Measurements from ENCODE around the gene SART3.

SART3 gene

DNA sequence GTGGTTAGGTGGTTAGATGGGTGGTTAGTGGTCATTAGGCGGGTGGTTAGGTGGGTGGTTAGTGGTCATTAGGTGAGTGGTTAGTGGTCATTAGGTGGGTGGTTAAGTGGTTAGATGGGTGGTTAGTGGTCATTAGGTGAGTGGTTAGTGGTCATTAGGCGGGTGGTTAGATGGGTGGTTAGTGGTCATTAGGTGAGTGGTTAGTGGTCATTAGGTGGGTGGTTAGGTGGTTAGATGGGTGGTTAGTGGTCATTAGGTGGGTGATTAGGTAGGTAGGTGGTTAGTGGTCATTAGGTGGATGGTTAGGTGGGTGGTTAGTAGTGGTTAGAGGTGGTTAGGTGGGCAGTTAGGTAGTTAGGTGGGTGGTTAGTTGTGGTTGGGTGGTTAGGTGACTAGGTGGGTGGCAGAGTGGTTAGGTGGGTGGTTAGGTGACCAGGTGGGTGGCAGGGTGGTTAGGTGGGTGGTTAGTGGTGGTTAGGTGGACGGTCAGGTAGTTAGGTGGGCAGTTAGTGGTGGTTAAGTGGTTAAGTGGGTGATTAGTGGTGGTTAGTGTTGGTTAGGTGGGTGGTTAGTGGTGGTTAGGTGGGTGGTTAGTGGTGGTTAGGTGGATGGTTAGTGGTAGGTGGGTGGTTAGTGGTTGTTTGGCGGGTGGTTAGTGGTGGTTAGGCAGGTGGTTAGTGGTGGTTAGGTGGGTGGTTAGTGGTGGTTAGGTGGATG lies 44.9 kb upstream of the SART3 start:
- TF ChIP-seq, protein P1, sequence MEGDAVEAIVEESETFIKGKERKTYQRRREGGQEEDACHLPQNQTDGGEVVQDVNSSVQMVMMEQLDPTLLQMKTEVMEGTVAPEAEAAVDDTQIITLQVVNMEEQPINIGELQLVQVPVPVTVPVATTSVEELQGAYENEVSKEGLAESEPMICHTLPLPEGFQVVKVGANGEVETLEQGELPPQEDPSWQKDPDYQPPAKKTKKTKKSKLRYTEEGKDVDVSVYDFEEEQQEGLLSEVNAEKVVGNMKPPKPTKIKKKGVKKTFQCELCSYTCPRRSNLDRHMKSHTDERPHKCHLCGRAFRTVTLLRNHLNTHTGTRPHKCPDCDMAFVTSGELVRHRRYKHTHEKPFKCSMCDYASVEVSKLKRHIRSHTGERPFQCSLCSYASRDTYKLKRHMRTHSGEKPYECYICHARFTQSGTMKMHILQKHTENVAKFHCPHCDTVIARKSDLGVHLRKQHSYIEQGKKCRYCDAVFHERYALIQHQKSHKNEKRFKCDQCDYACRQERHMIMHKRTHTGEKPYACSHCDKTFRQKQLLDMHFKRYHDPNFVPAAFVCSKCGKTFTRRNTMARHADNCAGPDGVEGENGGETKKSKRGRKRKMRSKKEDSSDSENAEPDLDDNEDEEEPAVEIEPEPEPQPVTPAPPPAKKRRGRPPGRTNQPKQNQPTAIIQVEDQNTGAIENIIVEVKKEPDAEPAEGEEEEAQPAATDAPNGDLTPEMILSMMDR (IDR thresholded peaks at IDR 0.05; ENCODE audit: low read depth, low read length): no peak
- DNase-seq (ENCODE audit: extremely low read depth, low read depth): no peak

DNA sequence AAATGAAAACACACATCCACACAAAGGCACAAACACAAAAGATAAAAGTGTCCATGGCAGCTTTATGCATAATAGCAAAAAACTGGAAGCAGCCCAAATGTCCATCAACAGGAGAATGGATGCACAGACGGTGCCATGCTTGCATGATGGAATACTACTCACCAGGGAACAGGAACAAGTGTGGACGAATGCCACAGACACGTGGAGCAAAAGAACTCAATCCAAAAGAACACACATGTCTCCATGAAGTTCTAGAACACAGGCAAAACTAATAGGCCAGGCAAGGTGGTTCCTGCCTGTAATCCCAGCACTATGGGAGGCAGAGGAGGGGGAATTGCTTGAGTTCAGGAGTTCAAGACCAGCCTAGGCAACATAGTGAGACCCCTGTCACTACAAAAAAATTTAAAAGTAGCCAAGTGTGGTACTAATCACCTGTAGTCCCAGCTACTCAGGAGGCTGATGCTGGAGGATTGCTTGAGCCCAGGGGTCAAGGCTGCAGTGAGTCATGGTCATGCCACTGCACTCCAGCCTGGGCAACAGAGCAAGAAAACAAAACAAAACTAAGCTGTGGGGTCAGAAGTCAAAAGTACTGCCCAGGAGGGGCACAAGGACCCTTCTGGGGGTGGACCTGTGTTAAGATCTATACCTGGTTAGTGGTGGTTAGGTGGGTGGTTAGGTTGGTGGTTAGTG lies 44.2 kb upstream of the SART3 start:
- TF ChIP-seq, protein P1 (IDR thresholded peaks at IDR 0.05; ENCODE audit: low read depth, low read length): no peak
- no peak for DNase-seq (ENCODE audit: extremely low read depth, low read depth)

DNA sequence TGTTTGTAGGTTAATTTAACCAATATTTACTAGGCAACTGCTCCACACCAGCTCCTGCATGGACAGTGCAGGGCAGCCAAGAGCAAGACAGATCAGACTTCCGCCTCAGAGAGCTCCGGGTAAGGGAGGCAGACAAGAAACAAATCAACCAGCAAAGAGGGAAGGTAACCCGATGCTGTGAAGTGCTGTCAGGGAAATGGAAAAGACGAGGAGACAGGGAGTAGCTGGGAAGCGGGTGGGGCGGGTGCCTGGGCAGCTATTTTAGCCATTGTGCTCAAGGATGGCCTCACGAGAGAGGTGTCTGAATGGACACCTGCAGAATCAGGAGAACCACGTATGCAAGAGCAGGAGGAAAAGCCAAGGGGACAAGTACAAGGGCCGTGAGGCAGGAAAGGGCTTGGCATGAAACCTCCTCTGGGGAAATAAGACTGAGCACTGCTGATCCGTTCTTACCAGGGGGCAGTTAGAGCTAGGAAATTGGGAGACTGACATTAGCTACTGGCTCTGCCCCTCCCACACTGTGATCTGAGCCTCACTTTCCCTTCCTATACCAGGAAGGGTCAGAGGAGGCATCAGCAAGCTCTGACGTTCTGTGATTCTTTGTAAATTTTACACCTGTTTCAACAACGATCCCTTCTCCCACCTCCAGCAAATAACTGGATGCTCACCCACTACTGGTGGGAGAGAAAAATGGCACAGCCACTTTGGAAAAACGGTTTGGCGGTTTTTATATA lies 43.4 kb upstream of the SART3 start:
- no peak for DNase-seq (ENCODE audit: extremely low read depth, low read depth)
- TF ChIP-seq, protein P1 (IDR thresholded peaks at IDR 0.05; ENCODE audit: low read depth, low read length): no peak

DNA sequence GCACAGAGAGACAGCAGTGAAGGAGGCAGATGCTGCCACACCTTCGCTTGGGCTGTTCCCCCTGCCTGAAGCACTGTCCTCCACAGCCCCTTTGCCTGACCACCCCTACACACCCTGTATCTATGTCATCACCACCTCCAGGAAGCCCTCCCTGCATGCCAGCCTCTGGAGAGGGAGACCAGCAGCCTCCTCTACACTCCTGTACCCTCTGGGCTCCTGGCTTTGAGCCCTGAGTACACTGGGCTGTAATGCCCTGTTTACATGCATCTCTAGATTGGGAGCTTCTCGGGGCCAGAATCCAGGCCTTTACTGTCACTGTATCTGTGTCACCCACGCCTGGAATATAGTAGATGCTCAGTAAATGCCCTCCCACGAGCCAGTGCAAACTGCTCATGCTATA lies 42.8 kb upstream of the SART3 start:
- TF ChIP-seq, protein P1 (IDR thresholded peaks at IDR 0.05; ENCODE audit: low read depth, low read length): no peak
- no peak for DNase-seq (ENCODE audit: extremely low read depth, low read depth)

DNA sequence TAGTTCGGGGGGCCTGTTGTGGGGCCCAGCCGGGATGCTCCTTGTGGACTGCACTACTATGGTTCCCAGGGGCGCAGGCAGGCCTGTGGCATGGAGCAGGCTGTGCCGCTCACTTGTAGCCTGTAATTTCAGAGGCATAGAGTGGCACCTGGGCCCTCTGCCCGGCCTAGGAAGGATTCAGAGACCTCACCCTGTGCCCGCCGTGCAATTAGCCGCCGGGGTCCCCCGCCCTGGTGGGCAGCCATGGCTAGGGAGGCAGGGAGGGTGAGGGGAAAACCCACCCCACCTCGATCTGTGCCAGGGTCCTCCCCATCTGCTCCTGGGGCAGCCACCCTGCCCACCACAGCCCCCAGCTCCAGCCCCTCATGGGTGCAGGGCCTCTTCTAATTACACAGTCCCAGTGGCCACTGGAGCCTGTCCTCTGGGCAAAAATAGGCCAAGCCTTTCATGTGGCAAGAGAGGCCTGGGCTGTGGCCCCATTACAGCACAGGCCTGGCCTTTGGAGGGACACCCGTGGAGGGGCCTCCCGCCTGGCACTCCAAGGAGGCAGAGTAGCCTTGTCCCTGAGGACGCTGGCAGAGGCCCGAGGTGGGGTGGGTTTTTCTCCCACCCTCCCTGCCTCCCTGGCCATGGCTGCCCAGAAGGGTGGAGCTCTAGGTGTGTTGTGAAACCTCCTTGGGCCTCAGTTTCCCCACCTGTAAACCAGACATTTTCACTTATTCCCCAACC lies 42.2 kb upstream of the SART3 start:
- TF ChIP-seq, protein P1 (IDR thresholded peaks at IDR 0.05; ENCODE audit: low read depth, low read length): no peak
- DNase-seq (ENCODE audit: extremely low read depth, low read depth): no peak

DNA sequence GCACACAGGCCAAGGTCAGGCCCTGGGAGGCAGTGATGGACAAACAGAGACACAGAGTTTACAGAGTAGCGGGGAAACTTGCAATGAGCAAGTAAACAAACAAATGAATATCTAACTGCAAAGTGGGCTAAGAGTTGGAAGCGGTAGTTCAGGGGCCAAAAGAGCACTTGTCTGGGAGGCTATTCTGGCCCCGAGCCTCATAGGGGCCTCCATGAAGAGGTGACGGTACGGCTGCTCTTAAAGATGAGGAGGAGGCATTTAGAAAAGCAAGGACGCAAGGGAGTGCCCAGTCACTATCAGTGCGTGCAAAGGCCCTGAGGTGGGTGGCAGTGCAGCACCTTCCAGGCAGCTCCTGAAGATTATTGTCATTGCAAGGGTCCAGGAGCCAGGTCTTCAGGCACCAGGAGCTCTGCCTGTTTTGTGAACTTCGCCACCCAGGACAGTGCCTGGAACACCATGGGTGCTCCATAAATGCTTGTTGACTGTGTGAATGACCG lies 41.3 kb upstream of the SART3 start:
- TF ChIP-seq, protein P1 (IDR thresholded peaks at IDR 0.05; ENCODE audit: low read depth, low read length): no peak
- DNase-seq (ENCODE audit: extremely low read depth, low read depth): no peak
